HepG2 (cell line): Measurements from ENCODE around the gene RASSF10. TPM values are rescaled to one million over a fixed set of nuclear protein-coding genes. Genes with fewer than 3 reads are reported as not detected.

Experiments
- ATAC-seq: fragments of 200-7000 bp; cut with Tn5 transposase; 3 replicates; pipeline ENCODE4 v1.9.1; 2020; ENCODE audit warnings: mild to moderate bottlenecking, moderate library complexity
- BruUV-seq: library from RNA; stranded (reverse); fragments of 400-500 nt; replicated peaks from 2 replicates; lab custom pipeline; 2021; lab: Mats Ljungman, UMichigan
- CTCF ChIA-PET: fragments of 300-600 bp; formaldehyde crosslinking; extraction: SDS; loops from one replicate; lab custom pipeline; 2021; ENCODE audit warnings: low total read pairs, inconsistent platforms, low intra/inter-chr PET ratio; lab: Yijun Ruan, JAX
- POLR2A ChIA-PET: fragments of 350-600 bp; sonication (Branson Sonifier 250); formaldehyde crosslinking; loops from one replicate; lab custom pipeline; 2020; ENCODE audit warnings: antibody characterized with exemption, inconsistent platforms; lab: Yijun Ruan, JAX
- DNase-seq: peaks from one replicate; pipeline ENCODE4 v3.0.0-alpha.2; 2015; ENCODE audit warnings: low spot score
- FAIRE-seq: peaks from 3 replicates; lab custom pipeline; 2011; peaks lifted over from hg19 to GRCh38; lab: Jason Lieb, UNC
- H2AFZ ChIP-seq: one replicate; pipeline ENCODE4 v1.6.1; 2011; ENCODE audit warnings: low read length, inconsistent platforms
- H3K27ac ChIP-seq: fragments of 300-600 bp; 3 replicates; pipeline ENCODE4 v1.8.0; 2011; ENCODE audit warnings: mixed run types, mild to moderate bottlenecking, mixed read lengths, low read length, inconsistent platforms; ENCODE audit not compliant: insufficient read depth; ENCODE audit errors: extremely low read length
- H3K27me3 ChIP-seq, 2 experiments: fragments of 200-600 bp in 1 of 2; 2 replicates in 1 of 2; 3 replicates in 1 of 2; pipeline versions ENCODE4 v1.6.0 to v1.8.0; 2011; ENCODE audit warnings: low read length in 2 of 2, mild to moderate bottlenecking in 2 of 2, moderate library complexity in 2 of 2, inconsistent platforms in 1 of 2; ENCODE audit not compliant: insufficient read depth in 2 of 2, control insufficient read depth in 1 of 2
- H3K36me3 ChIP-seq, 2 experiments: fragments of 200-600 bp in 1 of 2; replicated peaks in 1 of 2; 2 replicates in 1 of 2; 3 replicates in 1 of 2; pipeline versions ENCODE4 v1.5.1 to v1.8.0; 2011; ENCODE audit warnings: low read length in 2 of 2, inconsistent platforms in 1 of 2; ENCODE audit not compliant: insufficient read depth in 2 of 2, control insufficient read depth in 1 of 2
- H3K4me1 ChIP-seq: 2 replicates; pipeline ENCODE4 v1.5.1; 2012; ENCODE audit warnings: low read length, inconsistent platforms; ENCODE audit not compliant: insufficient read depth
- H3K4me2 ChIP-seq: 2 replicates; pipeline ENCODE4 v1.6.0; 2011; ENCODE audit warnings: low read depth, low read length, inconsistent platforms
- H3K4me3 ChIP-seq, 3 experiments: fragments of 200-600 bp in 1 of 3; sonication (generic), shearing (Covaris generic) in 1 of 3; replicated peaks in 1 of 3; 2 replicates each; pipeline ENCODE4 v1.5.1; 2011 to 2016; ENCODE audit warnings: low read length in 3 of 3, inconsistent platforms in 2 of 3, low read depth in 2 of 3, mild to moderate bottlenecking in 2 of 3, control low read depth in 1 of 3, mixed read lengths in 1 of 3; ENCODE audit not compliant: insufficient read depth in 1 of 3
- H3K79me2 ChIP-seq: one replicate; pipeline ENCODE4 v1.6.1; 2011; ENCODE audit warnings: low read length, inconsistent platforms; ENCODE audit not compliant: insufficient read depth
- H3K9ac ChIP-seq: 2 replicates; pipeline ENCODE4 v1.6.0; 2011; ENCODE audit warnings: mild to moderate bottlenecking, low read depth, low read length, inconsistent platforms; ENCODE audit not compliant: insufficient read depth
- H3K9me3 ChIP-seq: 2 replicates; pipeline ENCODE4 v1.5.1; 2012; ENCODE audit warnings: mild to moderate bottlenecking, low read length
- H4K20me1 ChIP-seq: 2 replicates; pipeline ENCODE4 v1.6.0; 2011; ENCODE audit warnings: inconsistent platforms, mild to moderate bottlenecking, low read length, moderate library complexity; ENCODE audit not compliant: insufficient read depth
- FOXO1 ChIP-seq: sonication (generic); formaldehyde crosslinking; IDR thresholded peaks from 2 replicates; pipeline ENCODE4 v1.4.0; 2020; ENCODE audit warnings: missing genetic modification reagents
- IRF9 ChIP-seq: sonication (generic); formaldehyde crosslinking; IDR thresholded peaks from 2 replicates; pipeline ENCODE4 v1.8.0; 2022; ENCODE audit warnings: missing genetic modification reagents, mild to moderate bottlenecking, borderline replicate concordance
- PAXIP1 ChIP-seq: sonication (generic); formaldehyde crosslinking; conservative IDR thresholded peaks from 2 replicates; pipeline ENCODE4 v1.4.0; 2020; ENCODE audit warnings: mild to moderate bottlenecking, missing genetic modification reagents, moderate library complexity
- ZBTB4 ChIP-seq: sonication (generic); formaldehyde crosslinking; IDR thresholded peaks from 2 replicates; pipeline ENCODE4 v1.4.0; 2020; ENCODE audit warnings: missing genetic modification reagents, mild to moderate bottlenecking, borderline replicate concordance
- ZNF276 ChIP-seq: sonication (generic); formaldehyde crosslinking; IDR thresholded peaks from 2 replicates; pipeline ENCODE4 v1.4.0; 2020; ENCODE audit warnings: mild to moderate bottlenecking, low read depth, missing genetic modification reagents
- ZNF331 ChIP-seq: sonication (generic); formaldehyde crosslinking; IDR thresholded peaks from 2 replicates; pipeline ENCODE4 v1.4.0; 2020; ENCODE audit warnings: missing genetic modification reagents
- ZNF670 ChIP-seq: sonication (generic); formaldehyde crosslinking; IDR thresholded peaks from 2 replicates; pipeline ENCODE4 v1.8.0; 2022; ENCODE audit warnings: mild to moderate bottlenecking, missing genetic modification reagents, borderline replicate concordance
- ZNF850 ChIP-seq: sonication (generic); formaldehyde crosslinking; conservative IDR thresholded peaks from 2 replicates; pipeline ENCODE4 v1.9.0; 2021; ENCODE audit warnings: mild to moderate bottlenecking, missing genetic modification reagents
- WGBS: methylation state at CpG from one replicate; pipeline ENCODE4 v1.1.6; 2017; ENCODE audit warnings: low lambda C conversion rate; 5-methylcytosine and 5-hydroxymethylcytosine counted together
- in situ Hi-C: cut with HindIII; loops from 2 replicates; pipeline ENCODE4 v1.10.0; 2017; ENCODE audit warnings: low pct_unique_long_range_greater_than_20kb; ENCODE audit not compliant: extremely low pct_ligation_motif_present
- intact Hi-C: fragments of 100-400 bp; cut with micrococcal nuclease; formaldehyde crosslinking; loops from one replicate; pipeline ENCODE4 v1.10.0; 2022; ENCODE audit not compliant: unreplicated experiment
- polyA plus RNA-seq, 8 experiments: library from polyadenylated mRNA; depleted of rRNA in 3 of 8; stranded (reverse) in 7 of 8; unstranded in 1 of 8; fragments of >200 nt; fragmentation: Illumina TruSeq in 4 of 8; extraction: Trizol in 4 of 8; gene quantifications; 2 replicates each; pipeline versions ENCODE4 v1.2.1 to v1.2.3, GENCODE V29; 2011 to 2016; ENCODE audit warnings: low read depth in 4 of 8, missing spikeins in 1 of 8, mixed read lengths in 1 of 8; ENCODE audit not compliant: insufficient read depth in 1 of 8
- total RNA-seq, 5 experiments: library from RNA; depleted of rRNA; stranded (reverse); fragments of >200 nt; fragmentation: Illumina TruSeq; extraction: Trizol; gene quantifications; 2 replicates each; pipeline ENCODE4 v1.2.3, GENCODE V29; 2016; ENCODE audit warnings: low read depth in 1 of 5

Gene RASSF10
- total and polyA plus RNA-seq, 2 of the 13 experiments (the other 11 are each of a cell fraction or from before 2014, with no cell fraction given) = not detected

GRCh38 chr11:12990162-12990480 is 19.0 kb upstream of the RASSF10 start:
- no peak for DNase-seq
- TF ChIP-seq ZNF850 (CRISPR knock-in tag) (no peak), FOXO1 (CRISPR knock-in tag) (no peak)
- H4K20me1 ChIP-seq = no peaks in the 10 kb centered on the region
- H3K36me3 ChIP-seq = no peaks in the 10 kb centered on the region
- H3K27ac ChIP-seq = no peak overlapping the region
- ChIA-PET POLR2A (no interaction called here), CTCF (no interaction called here)
- no peaks in the 10 kb centered on the region for H3K27me3 ChIP-seq
- H3K4me1 ChIP-seq = no peaks in the 10 kb centered on the region
- intact Hi-C loops = no loop called here
- H3K9me3 ChIP-seq = no peaks in the 10 kb centered on the region
- no peak for ATAC-seq
- in situ Hi-C loops = no loop called here
- H3K9ac ChIP-seq = no peak overlapping the region
- no peak for FAIRE-seq
- H3K4me2 ChIP-seq = no peak overlapping the region
- 89% methylated on average over 1 of the region's 1 CpG for WGBS
- H2AFZ ChIP-seq = no peak overlapping the region
- H3K4me3 ChIP-seq = no peak overlapping the region
- H3K79me2 ChIP-seq = no peaks in the 10 kb centered on the region
- no TSS peak for BruUV-seq

- POLR2A ChIA-PET = no interaction called here
- ATAC-seq (no peak), DNase-seq (no peak), FAIRE-seq (no peak)
- Histone ChIP-seq H2AFZ (no peak overlapping the region), H3K4me1 (no peaks in the 10 kb centered on the region; the same call in 1 of the 2 replicates), H3K27ac (no peak overlapping the region), H3K4me2 (no peak overlapping the region), H3K9ac (no peak overlapping the region), H3K4me3 (no peak overlapping the region), H3K9me3 (no peaks in the 10 kb centered on the region), H3K79me2 (no peaks in the 10 kb centered on the region), H3K27me3 (no peaks in the 10 kb centered on the region), H4K20me1 (no peaks in the 10 kb centered on the region), H3K36me3 (no peaks in the 10 kb centered on the region)
- 33% methylated on average over 1 of the region's 1 CpG for WGBS
- CTCF ChIA-PET = no interaction called here
- in situ Hi-C loops (no loop called here), intact Hi-C loops (no loop called here)
- BruUV-seq = no TSS peak
- no peak for TF ChIP-seq PAXIP1
- TF ChIP-seq ZNF331 = no peak
- TF ChIP-seq ZNF670 (CRISPR knock-in tag) = no peak
- no peak for TF ChIP-seq ZNF276 (CRISPR knock-in tag)
- no peak for TF ChIP-seq ZBTB4 (CRISPR knock-in tag)
- TF ChIP-seq IRF9 (CRISPR knock-in tag) = no peak
Observed at GRCh38 chr11:12991426-12991825, 17.7 kb upstream of the RASSF10 start.
